ENCODE data around the gene PPIL6. TPM values are rescaled to one million over a fixed set of nuclear protein-coding genes. Genes with fewer than 3 reads are reported as not detected.
"Not testable (repeated sequence)": the region's sequence is repeated elsewhere in the genome, so short reads cannot be mapped to it uniquely, and the experiment has no call there.

The PPIL6 gene
- polyA plus RNA-seq, 5 donors = 10.0 to 17.1 (median 12.2) TPM

DNA sequence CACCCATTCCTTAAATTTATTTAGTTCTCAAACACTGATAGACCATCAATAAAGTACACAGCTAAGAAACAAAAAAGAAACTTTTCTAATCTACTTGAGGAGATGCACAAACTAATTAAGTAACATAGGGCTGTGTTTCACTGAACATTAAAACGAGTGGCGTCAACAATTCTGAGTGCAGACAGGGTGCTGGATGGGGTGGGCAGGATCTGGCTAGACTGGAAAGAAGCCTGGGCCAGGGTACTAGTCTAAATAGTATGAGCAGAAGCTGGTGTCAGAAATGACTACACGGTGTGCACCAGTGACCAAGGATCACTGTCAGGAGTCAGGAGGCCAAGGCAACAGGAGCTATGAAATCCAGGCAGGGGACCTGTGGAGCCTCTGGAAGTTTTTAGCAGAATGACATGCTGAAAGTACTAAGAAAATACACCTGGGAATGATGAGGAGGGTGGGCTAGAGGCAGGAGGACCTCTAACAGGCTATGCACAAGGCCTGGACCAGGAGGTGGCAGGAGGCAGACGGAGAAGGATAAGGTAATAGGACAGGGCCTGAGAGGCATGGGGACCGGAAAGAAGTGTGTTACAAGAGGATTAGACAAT, 29.3 kb upstream of the PPIL6 start:
- DNase-seq = no peak

DNA sequence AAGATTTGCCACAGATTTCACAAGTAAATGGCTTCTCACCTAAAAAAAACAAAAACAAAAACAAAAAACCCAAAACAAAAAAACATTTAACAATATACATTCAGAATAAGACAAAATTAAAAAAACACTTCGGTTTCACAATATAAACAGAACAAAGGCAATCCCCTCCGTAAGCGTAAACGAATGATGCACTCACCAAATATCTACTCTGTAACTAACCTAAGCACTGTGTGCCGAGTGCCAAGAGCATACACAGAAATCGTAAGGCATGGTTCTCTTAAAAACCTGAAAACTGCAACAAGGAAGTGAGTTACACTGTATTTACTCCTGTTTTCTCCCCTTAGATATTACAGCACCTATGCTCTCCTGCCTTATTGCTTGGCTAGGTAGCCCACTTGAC, 27.3 kb upstream of the PPIL6 start:
- no peak for DNase-seq

DNA sequence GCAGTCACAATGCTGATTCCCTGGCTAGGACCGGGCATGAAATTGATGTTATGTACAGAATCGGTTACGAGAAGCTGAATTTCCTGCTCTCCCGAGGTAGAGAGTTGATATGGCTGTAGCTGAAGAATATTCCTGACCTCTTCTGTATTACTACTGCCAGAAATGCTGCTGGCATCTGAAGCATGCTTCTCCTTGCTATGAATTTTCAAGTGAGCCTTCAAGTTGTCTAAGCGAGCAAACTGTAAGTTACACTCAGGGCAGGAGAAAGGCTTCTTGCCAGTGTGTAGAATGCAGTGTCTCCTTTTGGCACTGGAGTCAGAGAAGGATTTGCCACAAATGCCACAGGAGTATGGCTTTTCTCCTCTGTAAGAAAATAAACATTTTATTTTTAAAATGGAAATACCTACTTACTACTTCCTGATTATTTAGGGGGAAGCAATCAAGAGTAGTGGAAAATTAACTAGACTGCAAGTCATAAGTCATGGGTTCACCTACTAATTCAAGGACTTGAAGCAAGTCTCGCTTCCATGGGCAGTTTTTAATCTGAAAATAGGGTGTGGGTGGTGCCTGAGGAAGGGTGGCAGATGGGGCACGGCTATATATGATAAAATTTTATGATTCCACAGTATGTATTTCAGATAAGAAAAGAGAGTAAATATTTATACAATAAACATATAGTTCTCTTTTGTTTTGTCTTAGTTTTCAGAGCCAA, 25.9 kb upstream of the PPIL6 start:
- no peak for DNase-seq

DNA sequence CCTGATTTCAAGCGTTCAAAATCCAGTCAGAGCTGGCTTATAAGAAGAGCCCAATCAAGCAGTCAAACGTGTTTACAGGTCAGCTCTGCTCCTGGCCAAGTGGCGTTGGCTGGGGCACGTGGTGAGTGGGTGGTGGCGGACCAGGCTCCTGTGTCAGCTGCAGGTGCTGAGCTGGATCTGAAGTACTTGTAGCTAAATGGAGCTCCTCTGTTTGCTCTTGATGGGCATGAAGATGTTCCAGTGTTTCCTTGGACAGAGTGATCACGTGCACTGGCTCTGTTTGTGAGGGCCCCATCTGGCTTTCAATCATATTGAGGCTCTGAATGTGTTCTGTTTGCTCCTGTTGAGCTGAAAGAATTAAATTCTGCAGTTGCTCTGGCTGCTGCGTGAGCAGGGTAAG, 25.3 kb upstream of the PPIL6 start:
- DNase-seq = peak in 1 of 2 donors; percentile 16

DNA sequence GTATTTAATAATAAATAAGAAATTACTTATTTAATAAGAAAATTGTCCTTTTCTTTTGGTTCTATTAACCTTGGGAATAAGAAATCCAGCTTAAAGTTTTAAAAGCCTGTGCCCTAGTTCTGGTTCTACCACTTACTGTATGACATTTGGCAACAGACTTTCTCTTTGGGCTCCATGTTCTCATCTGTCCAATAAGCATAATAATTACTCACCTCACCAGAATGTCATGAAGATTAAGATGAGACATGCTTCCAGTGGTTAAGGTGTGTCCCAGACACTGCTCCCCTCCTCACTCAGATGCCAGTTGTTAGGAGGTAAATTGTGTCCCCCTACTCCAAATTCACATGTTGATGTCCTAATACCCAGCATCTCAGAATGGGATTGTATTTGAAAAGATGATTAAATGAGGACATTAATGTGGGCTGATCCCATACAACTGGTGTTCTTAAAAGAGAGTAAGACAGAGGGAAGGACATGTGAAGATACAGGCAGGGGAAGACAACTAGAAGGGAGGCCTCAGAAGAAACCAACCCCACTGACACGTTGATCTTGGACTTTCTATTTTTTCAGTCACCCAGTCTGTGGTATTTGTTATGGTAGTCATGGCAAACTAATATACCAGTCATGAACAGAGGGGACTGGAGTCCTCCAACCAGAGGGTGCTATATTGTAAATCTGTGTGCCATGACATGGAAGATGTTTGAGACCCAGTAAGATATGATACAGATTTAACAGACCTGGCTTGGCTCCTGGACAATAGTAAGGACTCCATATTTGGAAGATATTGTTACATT, 21.5 kb upstream of the PPIL6 start:
- DNase-seq = no peak

DNA sequence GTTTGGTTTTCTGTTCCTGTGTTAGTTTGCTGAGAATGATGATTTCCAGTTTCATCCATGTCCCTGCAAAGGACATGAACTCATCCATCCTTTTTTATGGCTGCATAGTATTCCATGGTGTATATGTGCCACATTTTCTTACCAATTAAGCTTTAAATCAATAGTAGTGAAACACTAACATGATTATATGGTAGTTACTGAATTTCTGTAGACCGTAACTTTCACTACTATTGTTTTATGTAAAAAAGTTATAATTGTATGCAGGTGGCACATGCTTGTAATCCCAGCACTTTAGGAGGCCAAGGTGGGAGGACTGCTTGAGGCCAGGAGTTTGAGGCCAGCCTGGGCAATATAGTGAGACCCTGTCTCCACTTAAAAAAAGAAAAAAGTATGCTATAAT, 20.8 kb upstream of the PPIL6 start:
- not testable (repeated sequence) for DNase-seq

DNA sequence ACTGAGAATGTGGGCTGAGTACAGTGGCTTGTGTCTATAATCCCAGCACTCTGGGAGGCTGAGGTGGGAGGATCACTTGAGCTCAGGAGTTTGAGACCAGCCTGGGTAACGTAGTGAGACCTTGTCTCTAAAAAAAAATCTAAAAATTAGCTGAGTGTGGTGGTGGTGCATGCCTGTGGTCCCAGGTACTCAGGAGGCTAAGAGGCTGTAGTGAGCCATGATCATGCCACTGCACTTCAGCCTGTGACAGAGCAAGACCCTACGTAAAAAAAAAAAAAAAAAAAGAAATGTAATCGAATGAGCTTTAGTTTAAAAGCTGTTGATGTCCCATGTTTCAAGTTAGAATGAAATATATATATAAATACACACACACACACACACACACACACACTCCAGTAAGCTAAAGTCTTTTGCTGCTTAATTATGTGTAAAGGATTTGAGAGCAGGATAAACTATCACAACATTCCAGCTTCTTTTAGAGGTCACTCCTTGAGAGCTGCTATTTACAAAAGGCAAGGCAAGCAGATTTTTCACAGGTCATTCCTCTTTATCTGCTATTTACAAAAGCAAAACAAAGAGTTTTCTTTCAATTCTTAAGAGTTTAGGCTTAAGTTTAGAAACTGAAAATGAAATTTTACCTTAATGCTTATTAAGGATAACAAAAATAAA, 19.9 kb upstream of the PPIL6 start:
- peak in 1 of 2 donors; percentile 42 for DNase-seq

DNA sequence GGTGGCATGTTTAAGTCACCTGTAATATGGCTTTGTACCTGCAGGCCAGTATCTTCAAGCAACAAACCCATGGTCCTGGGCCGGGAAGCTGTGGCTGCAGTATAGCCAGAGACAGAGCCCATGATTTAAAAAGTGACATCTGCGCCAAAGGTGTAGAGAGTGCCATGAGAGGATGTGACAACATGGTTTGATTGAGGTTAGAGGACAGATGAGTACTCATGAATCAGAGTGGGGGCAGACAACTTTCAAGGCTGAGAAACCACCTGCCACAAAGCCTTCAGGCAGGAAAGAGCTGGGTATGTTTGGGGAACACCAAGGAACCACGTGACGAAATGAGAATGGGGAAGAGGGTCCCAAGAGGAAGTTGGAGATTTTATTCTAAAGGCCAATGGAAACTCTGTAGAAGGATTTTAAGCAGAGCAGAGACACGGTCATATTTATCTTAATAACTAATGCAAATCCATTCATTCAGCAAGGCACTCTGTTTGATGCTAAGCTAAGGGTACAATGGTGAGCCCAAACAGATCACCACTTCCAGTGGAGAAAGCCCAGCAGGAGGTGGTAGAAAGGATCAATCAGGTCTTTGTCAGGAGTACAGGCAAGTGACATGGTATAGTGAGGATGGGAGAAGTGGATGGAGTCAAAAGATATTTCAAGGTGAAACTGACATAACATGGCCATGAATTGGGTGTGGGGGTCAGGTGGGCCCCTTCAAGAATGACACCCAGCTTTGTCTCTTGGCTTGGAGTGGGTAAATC, 18.5 kb upstream of the PPIL6 start:
- no peak for DNase-seq

DNA sequence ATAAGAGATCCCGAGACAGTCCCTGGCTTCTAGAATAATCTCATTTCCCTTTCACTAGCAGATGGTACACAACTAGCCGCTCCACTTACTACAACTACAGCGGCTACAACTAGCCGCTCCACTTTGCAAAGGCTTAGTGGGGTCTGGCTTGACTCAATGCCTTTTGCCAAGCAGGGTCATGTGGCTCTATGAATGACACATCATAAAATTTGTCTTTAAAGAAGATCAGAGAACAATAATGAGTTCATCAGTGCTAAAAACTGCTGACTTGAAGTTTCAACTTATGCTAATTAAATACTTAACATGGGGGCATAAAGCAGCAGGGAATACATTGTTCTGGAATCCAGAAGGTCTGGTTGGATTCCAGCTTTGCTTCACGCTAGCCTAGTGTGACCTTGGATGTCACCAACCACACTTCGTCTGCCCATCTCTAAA, 17.2 kb upstream of the PPIL6 start:
- DNase-seq = peak in 1 of 2 donors; percentile 49

DNA sequence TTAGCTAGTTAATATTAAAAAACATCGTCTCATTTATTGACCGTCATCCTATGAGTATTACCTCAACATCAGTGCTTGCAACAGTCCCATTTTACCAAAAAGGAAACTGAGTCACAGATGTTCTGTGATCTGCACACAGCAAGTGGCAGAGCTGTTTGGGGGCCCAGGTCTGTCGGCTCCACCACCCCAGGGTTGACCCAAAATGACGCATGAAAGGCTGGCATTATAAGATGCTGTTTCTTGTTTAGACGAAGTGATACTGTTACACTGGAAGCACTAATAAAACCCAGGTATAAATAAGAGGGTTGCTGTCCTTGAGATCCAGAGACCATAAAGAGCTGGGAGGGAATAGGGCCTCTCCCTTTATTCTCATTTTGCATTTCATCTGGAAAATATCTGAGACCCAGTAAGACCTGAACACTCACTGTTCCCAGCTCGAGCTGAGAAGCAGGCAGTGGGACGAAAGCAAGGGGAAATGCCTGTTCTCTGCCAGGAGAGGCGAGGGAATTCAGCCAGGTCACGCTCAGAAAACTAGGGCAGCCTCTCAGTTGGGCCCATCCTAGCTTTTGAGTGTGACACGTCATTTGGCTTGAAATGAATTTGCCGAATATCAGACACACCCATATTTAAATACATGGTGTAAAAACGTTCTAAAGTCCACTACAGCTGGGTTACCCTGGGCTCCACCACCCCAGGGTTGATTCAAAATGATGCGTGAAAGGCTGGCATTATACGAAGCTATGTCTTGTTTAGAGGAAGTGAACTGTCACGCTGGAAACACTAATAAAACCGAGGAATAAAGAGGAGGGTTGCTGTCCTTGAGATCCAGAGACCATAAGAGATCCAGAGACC, 16.5 kb upstream of the PPIL6 start:
- peak; percentile 63 to 66 for DNase-seq

DNA sequence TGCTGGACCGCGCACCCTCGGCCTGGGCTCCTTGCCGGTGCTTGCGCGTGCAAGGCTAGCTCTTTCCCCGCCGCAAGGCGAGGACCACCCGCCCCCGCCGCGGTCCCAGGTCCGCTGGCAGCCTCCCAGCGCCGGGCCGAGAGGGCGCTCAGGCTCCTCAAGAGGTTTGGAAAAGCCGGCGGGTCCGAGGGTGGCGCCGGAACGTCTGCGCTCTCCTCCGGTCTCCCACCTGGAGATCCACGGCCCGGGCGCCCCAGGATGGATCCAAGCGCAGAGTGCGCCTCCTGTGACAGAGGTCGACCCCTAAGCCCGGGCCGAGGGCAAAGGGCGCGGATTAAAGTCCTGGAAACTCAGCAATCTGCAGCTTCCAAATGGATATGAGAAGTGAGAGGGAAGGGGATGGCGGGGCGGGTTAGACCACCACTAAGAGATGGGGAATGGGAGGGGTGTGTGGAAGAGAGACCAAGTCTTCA, 15.7 kb upstream of the PPIL6 start:
- no peak for DNase-seq

DNA sequence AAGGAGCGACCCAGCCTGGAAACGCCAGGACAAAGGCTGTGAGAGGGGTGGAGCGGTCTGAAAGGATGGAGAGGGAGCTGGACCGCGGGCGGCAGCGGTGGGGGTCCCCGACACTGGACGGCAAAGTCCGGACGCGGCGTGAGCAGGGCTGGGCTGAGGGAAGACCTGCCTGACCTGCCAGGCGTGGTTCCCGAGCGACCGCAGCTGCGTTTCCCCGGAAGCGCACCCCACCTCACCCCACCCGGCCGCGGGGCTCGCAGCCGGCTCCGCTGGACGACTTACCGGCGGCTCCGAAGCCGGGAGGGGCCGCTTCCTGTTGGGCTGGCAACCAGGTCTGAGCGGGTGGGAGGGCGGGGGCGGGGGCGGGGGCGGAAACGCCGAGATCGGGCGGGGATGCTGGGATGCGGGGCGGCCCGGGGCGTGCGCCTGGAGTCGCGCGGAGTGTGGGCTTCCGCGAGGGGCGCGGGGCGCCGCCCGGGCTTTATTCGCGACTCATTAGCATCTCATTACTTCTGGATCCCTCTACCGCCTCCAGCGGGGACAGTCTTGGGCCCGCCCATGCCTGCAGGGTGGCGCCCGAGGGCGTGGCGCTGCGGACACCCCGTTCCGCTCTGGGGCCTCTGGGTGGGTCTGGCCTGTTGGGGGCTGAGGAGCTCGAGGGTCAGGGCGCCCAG, 15.1 kb upstream of the PPIL6 start, which contains the start of gene MICAL1:
MICAL1 (minus strand) TSS at position 336 of the 674 bp plus-strand sequence. CDS start 1,576 bp downstream, outside the sequence.
- peak; percentile 74 to 77 for DNase-seq

DNA sequence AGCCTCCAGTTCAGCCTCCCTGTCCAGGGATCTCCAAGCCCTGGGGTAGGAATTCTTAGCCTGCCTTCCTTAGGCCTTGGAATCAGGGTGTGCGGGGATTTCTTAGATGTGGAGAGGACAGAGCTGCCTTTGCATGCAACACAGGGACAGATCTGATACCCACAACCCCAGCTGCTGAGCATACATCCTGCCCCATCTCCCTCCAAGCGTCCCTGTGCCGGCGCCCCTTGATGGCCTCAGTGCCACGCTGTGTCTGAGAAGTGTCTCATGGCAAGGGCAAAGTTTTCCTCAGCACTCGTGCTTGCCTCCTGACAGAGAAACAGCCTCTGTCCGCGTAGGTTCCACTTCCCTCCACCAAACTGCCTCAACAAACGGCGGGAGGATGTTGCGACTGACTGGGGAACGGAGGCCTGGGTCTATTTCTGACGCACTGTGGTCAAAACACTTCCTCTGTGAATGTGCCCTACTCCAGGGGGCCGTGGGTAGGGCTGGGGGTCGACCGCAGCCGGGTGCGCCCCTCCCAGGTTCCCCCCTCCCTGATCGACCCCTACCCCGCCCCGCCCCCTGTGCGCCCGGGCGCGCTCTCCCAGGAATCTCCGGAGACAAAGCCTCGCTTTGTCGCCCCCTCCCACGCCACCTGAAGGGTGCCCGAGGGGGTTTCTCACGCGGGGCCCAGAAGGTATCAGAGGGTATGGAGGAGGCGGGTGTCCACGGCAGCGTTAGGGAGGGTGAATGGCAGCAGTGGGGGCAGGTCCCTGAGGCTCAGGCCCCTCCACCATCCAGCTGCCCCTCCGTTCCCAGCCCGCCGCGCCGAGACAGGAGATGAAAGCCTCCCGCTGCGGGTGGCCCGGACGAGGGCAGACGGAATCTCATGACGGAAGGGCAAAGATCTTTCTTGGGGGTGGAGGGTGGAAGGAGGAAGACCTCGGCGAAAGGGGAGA, 14.3 kb upstream of the PPIL6 start:
- DNase-seq = peak; percentile 16 to 27

DNA sequence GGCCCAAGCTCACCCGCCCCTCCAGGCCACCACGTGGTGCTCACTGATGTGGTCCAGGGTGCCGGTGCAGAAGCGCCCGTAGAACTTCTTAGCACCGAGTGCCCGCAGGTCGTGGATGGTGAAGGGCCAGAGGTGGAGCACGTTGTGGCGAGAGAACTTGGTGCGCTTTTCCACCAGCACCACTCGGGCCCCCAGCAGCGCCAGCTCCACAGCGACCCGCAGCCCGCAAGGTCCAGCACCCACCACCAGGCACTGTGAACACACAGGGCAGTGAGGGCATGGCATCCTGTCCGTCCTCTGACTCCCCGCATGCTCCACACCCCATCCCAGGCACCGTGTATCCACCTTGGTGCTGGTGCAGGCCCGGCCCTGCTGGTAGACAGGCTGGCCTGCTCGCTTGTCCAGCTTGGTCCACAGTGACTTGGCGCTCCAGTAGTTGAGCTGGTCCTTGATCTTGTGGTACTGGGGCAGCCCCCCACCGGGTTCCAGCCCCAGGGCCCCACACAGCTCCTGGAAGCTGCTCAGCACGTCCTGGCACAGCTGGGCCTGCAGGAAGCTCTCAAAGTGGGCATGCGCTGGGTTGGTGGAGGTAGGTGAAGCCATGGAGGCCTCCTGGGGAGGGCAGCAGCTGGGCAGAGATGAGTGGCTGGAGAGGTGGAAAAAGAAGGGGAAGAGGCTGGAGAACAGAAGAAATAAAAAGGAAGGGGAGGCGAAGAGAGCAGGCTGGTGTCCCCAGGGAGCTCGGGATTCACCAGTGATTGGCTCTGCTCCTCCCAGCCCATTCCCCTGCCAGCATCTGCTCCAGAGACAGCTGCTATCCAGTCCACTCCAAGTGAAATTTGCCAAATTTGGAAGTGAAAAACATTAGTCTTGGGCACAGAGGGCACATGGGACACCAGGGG, 13.4 kb upstream of the PPIL6 start:
- DNase-seq = no peak

DNA sequence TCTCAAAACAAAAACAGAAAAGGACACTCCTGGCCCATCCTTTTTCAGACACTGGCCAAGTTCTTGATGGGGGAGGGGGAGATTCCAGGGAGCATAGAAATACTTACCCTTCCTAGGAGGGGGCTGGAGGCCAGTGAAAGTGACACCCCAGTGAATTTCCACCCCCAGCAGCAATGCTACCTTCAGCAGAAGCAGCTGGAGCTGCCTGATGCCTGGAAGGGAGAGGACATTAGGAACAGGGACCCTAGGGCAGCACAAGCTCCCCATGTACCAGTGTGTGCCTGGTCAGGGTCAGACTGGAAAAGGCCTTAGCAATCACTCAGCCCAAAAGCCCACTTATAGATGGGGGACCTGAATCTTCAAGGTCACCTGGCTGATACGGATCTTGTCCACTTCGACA, 12.7 kb upstream of the PPIL6 start:
- no peak for DNase-seq

DNA sequence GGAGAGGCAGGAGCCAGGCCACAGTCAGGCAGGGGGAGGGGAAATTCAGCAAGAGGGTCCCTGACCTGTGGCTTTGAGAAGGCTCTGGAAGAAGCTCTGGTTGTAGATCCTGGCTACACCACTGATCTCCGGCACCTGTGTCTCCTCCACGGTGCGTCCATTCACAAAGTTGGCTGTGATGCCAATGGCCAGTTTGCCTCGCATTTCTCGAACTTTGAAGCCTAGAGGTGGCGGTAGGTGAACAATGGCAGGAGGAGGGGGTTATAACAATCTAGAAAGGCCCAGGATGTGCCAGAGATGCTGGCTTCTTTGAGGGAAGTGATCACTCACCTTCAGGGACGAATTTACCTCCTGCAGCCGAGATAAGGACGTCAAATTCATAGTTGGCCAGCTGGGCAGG, 11.8 kb upstream of the PPIL6 start:
- no peak for DNase-seq

DNA sequence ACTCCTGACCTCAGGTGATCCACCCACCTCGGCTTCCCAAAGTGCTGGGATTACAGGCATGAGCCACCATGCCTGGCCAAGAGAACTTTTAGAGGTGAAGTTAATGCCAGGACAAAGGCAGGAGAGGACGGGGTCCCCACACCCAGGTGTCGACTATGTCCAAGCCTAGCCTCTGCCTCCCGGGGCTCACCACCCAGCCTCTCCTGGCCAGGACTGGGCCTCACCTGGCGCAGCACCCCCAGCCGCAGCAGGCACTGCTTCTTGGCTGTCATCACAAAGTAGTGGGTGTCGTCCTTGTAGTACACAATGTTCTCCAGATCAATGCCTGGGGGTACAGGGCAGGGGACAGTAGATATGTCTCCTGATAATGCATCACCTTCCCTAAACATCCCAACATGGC, 10.9 kb upstream of the PPIL6 start:
- no peak for DNase-seq
